Uterus (tissue), 4 donors: ENCODE data around the gene MMGT1. TPM values are rescaled to one million over a fixed set of nuclear protein-coding genes. Genes with fewer than 3 reads are reported as not detected.

ENCODE experiments used
- DNase-seq, 2 donors: peaks; one replicate each; pipeline ENCODE4 v3.0.0-alpha.2; 2019 to 2020
- H3K27ac ChIP-seq, 2 donors: fragments of 200-600 bp; sonication (generic); 1 replicate in 1 of 2; 2 replicates in 1 of 2; pipeline ENCODE4 v1.5.1; 2016 to 2018
- H3K27me3 ChIP-seq, 2 donors: fragments of 200-600 bp; sonication (generic); one replicate each; pipeline ENCODE4 v1.5.1; 2018 to 2019; ENCODE audit warnings: control low read depth in 1 of 2
- H3K36me3 ChIP-seq, 2 donors: fragments of 200-600 bp; sonication (generic); one replicate each; pipeline ENCODE4 v1.5.1; 2019; ENCODE audit warnings: control low read depth in 1 of 2
- H3K4me1 ChIP-seq, 2 donors: fragments of 200-600 bp; sonication (generic); one replicate each; pipeline ENCODE4 v1.5.1; 2018 to 2019; ENCODE audit warnings: control low read depth in 1 of 2
- H3K4me3 ChIP-seq, 2 donors: fragments of 200-600 bp; sonication (generic); 1 replicate in 1 of 2; 2 replicates in 1 of 2; pipeline ENCODE4 v1.5.1; 2018 to 2019; ENCODE audit warnings: mild to moderate bottlenecking in 1 of 2
- H3K9me3 ChIP-seq, 2 donors: fragments of 200-600 bp; sonication (generic); one replicate each; pipeline ENCODE4 v1.5.1; 2019; ENCODE audit warnings: control low read depth in 1 of 2
- CTCF ChIP-seq, 4 experiments: fragments of 200-600 bp in 2 of 4; fragments of 450-650 bp in 2 of 4; sonication (generic) in 2 of 4; IDR thresholded peaks; one replicate each; pipeline ENCODE4 v1.5.1; 2016 to 2019; ENCODE audit warnings: antibody characterized with exemption in 4 of 4, mild to moderate bottlenecking in 2 of 4, moderate library complexity in 1 of 4
- POLR2A ChIP-seq, 2 donors: fragments of 450-650 bp; IDR thresholded peaks; one replicate each; pipeline ENCODE4 v1.6.1; 2016; ENCODE audit warnings: antibody characterized with exemption in 2 of 2, mild to moderate bottlenecking in 1 of 2, moderate library complexity in 1 of 2
- intact Hi-C: fragments of 100-400 bp; cut with DNase I; formaldehyde crosslinking; loops from one replicate; pipeline ENCODE4 v1.15.1; 2023; ENCODE audit warnings: low total_unique reads
- total RNA-seq, 4 donors: library from RNA; depleted of rRNA in 3 of 4; stranded (reverse); fragments of >200 nt in 3 of 4; gene quantifications; one replicate each; pipeline versions ENCODE4 v1.1.0 to v1.2.4, GENCODE V29; 2014 to 2023
- donor health status: DM: yes; HTN: yes; CAD: no.

Gene MMGT1
- total RNA-seq, 4 donors from 2014 or later: 5.6 to 42.6 (median 23.1) TPM

- H3K27me3 ChIP-seq: no peaks in the 10 kb centered on the region
- DNase-seq: no peak
- TF ChIP-seq CTCF (IDR thresholded peaks at IDR 0.05) (no peak), POLR2A (IDR thresholded peaks at IDR 0.05) (no peak)
- no peaks in the 10 kb centered on the region for H3K4me1 ChIP-seq
- H3K27ac ChIP-seq: no peak overlapping the region
- no peak overlapping the region for H3K4me3 ChIP-seq
- no peaks in the 10 kb centered on the region for H3K9me3 ChIP-seq
- intact Hi-C loops: no loop called here
- H3K36me3 ChIP-seq: no peaks in the 10 kb centered on the region
Observed at GRCh38 chrX:135975421-135975820, 1.6 kb upstream of the MMGT1 start.

- Histone ChIP-seq H3K36me3 (no peaks in the 10 kb centered on the region), H3K27ac (peak overlapping the region in 1 of 2 donors; percentile 79)
- intact Hi-C loops: no loop called here
Observed at GRCh38 chrX:135974279-135974856, 580 bp upstream of the MMGT1 start.

GRCh38 chrX:135973025-135973547 is 702 bp downstream of the MMGT1 start:
- no peak for DNase-seq
- TF ChIP-seq POLR2A (IDR thresholded peaks at IDR 0.05): no peak
- no peak for TF ChIP-seq CTCF (IDR thresholded peaks at IDR 0.05)
- Histone ChIP-seq H3K9me3 (no peaks in the 10 kb centered on the region), H3K27ac (peak overlapping the region; percentile 95 to 96), H3K27me3 (no peaks in the 10 kb centered on the region), H3K4me1 (no peaks in the 10 kb centered on the region), H3K36me3 (no peaks in the 10 kb centered on the region), H3K4me3 (peak overlapping the region; percentile 62 to 64)
- intact Hi-C loops: no loop called here

More at GRCh38 chrX:135974279-135974856, 580 bp upstream of the MMGT1 start:
- Histone ChIP-seq H3K4me1 (no peaks in the 10 kb centered on the region), H3K4me3 (peak overlapping the region; percentile 27 to 38), H3K27me3 (no peaks in the 10 kb centered on the region), H3K9me3 (no peaks in the 10 kb centered on the region)
- peak; percentile 68 to 84 for DNase-seq
- TF ChIP-seq POLR2A (IDR thresholded peaks at IDR 0.05) (no peak), CTCF (IDR thresholded peaks at IDR 0.05) (no peak)

- TF ChIP-seq CTCF (IDR thresholded peaks at IDR 0.05) (no peak), POLR2A (IDR thresholded peaks at IDR 0.05) (no peak)
- H3K27me3 ChIP-seq: peaks cover 0 to 5% of the 10 kb centered on the region in 2 donors
- no peaks in the 10 kb centered on the region for H3K4me1 ChIP-seq
- DNase-seq: no peak
- H3K36me3 ChIP-seq: no peaks in the 10 kb centered on the region
- no peak overlapping the region for H3K27ac ChIP-seq
- H3K9me3 ChIP-seq: no peaks in the 10 kb centered on the region
- H3K4me3 ChIP-seq: no peak overlapping the region
- intact Hi-C loops: no loop called here
Observed at GRCh38 chrX:135951291-135951690, 22.5 kb downstream of the MMGT1 start.

GRCh38 chrX:135944486-135944885 is 29.3 kb downstream of the MMGT1 start:
- no peak for DNase-seq
- intact Hi-C loops: no loop called here
- H3K9me3 ChIP-seq: no peaks in the 10 kb centered on the region
- no peaks in the 10 kb centered on the region for H3K36me3 ChIP-seq
- TF ChIP-seq CTCF (IDR thresholded peaks at IDR 0.05): no peak
- no peak for TF ChIP-seq POLR2A (IDR thresholded peaks at IDR 0.05)
- no peak overlapping the region for H3K27ac ChIP-seq
- H3K4me1 ChIP-seq: no peaks in the 10 kb centered on the region
- H3K27me3 ChIP-seq: no peaks in the 10 kb centered on the region
- H3K4me3 ChIP-seq: no peak overlapping the region
